GM19099 (cell line): ENCODE measurements around the gene ADGRV1.

Experiments used
- POLR2A ChIP-seq: IDR thresholded peaks from 3 replicates; pipeline ENCODE4 v1.6.1; 2011; ENCODE audit warnings: low read depth; ENCODE audit not compliant: insufficient read length; ENCODE audit errors: extremely low read depth

Gene ADGRV1

GRCh38 chr5:91065496-91065895 is 506.9 kb downstream of the ADGRV1 start:
- no peak for TF ChIP-seq POLR2A

DNA sequence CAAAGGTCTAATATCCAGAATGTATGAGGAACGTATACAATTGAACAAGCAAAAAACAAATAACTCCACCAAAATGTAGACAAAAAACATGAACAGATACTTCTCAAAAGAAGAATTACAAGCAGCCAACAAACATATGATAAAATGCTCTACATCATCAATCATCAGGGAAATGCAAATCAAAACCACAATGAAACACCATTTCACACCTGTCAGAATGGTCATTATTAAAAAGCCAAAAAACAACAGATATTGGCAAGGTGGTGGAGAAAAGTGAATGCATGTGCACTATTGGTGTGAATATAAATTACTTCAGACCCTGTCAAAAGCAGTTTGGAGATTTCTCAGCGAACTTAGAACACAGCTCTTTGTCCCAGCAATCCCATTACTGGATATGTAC is 510.8 kb downstream of the ADGRV1 start:
- TF ChIP-seq POLR2A, result no peak

GRCh38 chr5:91070761-91071550 is 512.4 kb downstream of the ADGRV1 start:
- TF ChIP-seq POLR2A, result no peak

GRCh38 chr5:91072881-91073280 is 514.3 kb downstream of the ADGRV1 start:
- no peak for TF ChIP-seq POLR2A

- TF ChIP-seq POLR2A, result no peak
Measured at GRCh38 chr5:91074615-91075014, 516.0 kb downstream of the ADGRV1 start.

DNA sequence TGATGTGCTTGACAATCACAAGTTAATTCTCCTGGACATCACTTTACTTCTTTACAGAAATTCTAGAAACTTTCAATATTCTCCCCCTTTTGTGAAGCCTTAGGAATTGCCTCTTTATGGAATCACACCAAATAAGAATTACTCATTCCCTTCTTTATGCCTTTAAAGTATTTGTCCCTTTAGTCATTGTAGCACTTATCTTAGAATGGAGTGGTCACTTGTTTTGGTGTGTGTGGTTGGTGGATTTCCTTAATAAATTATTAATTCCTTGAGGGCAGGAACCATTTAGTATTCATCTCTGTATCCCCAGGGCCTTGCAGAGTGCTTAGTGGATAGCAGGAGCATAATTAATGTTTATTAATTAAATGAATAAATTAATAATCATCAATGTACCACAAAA is 517.5 kb downstream of the ADGRV1 start:
- no peak for TF ChIP-seq POLR2A

DNA sequence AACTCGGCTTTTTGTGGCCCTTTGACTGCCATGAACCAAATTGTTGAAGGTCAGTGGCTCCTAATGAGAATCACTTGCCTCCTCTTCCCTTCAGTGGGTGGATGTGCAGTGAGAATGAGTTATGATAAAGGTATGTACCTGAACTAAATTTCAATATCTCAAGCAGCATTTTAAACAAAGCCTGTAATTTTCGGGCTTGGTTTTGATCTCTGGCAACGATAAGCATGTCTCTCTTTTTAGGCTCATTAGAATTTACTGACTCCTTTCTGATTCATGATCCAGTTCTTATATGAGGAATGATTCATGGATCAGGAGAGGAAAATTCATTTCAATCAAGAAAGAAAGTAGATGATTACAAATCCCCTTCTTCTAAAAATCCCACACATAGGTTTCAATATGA is 519.0 kb downstream of the ADGRV1 start:
- no peak for TF ChIP-seq POLR2A

DNA sequence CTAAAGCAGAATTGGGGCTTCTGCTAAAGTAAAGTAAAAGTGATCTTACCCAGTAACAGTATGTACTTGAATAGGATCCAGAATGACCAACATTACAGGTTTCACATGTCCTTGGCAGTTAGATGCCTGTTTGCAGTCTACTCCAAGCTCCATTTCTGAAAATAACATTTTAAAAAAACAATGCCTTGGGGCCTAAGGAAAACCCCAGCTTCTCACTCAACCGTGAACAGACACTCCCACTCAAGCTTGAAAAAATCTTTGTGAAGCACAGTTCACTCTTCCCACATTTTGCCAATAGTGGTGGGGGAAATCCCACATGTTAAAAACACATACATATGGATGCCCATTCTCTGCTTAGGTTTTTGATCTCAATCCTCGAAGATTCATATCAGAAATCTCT is 520.4 kb downstream of the ADGRV1 start:
- no peak for TF ChIP-seq POLR2A

GRCh38 chr5:91089758-91090157 is 531.2 kb downstream of the ADGRV1 start:
- no peak for TF ChIP-seq POLR2A

GRCh38 chr5:91090995-91091394 is 532.4 kb downstream of the ADGRV1 start:
- no peak for TF ChIP-seq POLR2A

GRCh38 chr5:91091471-91092234 is 533.1 kb downstream of the ADGRV1 start:
- TF ChIP-seq POLR2A, result no peak

- no peak for TF ChIP-seq POLR2A
Measured at GRCh38 chr5:91092859-91093783, 534.5 kb downstream of the ADGRV1 start.

- no peak for TF ChIP-seq POLR2A
Measured at GRCh38 chr5:91095313-91095712, 536.7 kb downstream of the ADGRV1 start.

DNA sequence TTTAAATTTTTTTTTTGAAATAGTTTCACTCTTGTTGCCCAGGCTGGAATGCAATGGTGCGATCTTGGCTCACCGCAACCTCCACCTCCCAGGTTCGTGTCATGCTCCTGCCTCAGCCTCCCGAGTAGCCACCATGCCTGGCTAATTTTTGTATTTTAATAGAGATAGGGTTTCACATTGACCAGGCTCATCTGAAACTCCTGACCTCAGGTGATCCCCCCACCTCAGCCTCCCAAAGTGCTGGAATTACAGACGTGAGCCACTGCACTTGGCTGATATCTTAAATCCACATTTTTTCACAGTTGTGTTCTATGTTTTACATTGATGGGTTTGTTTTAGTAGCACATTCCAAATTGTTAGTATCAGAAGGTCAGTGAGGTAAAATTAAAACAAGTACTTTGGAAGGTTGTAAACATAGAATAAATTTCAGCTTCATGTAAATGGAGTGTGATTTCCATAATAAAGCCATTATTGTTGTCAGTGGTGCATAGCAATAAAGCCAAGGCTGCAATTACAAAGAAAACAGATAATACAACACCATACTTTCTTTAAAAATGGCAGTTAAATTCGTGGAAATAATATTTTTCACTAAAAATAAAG is 537.3 kb downstream of the ADGRV1 start:
- TF ChIP-seq POLR2A, result no peak

DNA sequence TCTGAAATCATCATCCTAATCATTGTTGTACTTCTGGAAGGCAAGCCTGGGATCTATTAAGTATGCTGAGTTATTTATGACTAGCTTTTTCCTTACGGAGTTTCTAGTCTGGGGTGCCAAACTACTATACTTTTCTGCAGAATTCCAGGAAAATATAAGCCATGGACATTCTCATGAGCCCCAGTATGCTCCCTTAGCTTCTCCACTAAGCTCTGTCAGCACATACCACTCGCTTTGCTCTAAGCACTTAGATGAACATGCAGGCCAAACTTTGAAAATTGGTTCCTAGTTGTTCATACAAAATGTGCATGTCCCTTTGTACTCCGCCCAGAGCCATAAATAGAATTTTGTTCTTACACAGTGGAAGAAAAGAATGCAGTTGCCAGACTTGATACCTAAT is 539.9 kb downstream of the ADGRV1 start:
- TF ChIP-seq POLR2A, result no peak
